NK-92 treated with Interleukin-12 subunit alpha and Interleukin-12 subunit beta, amount 100 ng/mL, for 24 hours (cell line): Measurements from ENCODE around the gene EPB42.

Experiments used
- DNase-seq: peaks from one replicate; lab custom pipeline; 2025; lab: John Stamatoyannopoulos, UW

EPB42 gene

DNA sequence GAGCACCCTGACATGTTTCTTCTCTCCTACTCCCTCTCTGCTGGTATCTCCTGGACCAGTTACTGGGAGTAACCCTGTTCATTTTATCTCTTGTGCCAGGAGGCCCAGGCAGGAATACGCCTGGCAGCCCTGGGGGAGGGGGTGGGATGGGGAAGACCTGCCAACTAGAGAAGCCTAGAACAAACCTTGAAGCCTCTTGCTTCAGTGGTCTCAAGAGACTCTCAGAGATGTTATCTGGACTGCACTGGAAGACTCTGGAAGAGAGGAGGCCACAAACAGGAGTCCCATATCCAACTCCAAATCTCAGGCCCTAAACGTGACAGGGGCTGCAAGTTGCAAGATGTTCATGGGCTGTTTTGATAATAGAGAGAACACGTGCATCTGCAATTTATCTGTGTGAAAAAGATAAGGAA, at the start of gene EPB42:
TSS of gene EPB42 (minus strand) at position 28 of the 413 bp plus-strand sequence. CDS start 193 bp downstream, outside the sequence.
- DNase-seq, result no peak

DNA sequence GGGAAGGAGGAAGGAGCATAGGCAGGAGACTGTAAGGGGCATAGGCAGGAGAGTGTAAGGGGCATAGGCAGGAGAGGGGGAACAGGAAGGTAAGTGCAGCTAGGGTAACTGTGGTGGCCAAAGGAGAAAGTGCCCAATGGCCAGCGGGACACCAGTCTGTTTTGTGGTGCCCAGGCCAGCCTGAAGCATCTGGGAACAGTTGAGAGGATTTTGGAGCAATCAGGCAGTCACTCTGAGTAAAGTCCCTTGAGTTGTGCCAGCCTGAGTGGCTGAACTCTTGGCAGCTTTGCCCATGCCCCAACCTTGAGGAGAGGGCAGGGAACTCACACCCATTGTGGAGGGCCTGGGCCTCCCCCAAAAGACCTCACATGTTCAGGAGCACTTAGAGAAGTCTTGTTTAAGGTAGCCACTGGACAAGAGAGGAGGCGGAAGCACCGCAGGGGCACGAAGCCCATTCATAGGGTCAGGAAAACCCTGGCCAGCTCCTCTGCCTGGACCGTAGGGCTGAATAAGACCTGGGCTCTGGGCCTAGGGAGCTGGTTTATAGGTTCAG, 49.4 kb upstream of the EPB42 start:
- no peak for DNase-seq

DNA sequence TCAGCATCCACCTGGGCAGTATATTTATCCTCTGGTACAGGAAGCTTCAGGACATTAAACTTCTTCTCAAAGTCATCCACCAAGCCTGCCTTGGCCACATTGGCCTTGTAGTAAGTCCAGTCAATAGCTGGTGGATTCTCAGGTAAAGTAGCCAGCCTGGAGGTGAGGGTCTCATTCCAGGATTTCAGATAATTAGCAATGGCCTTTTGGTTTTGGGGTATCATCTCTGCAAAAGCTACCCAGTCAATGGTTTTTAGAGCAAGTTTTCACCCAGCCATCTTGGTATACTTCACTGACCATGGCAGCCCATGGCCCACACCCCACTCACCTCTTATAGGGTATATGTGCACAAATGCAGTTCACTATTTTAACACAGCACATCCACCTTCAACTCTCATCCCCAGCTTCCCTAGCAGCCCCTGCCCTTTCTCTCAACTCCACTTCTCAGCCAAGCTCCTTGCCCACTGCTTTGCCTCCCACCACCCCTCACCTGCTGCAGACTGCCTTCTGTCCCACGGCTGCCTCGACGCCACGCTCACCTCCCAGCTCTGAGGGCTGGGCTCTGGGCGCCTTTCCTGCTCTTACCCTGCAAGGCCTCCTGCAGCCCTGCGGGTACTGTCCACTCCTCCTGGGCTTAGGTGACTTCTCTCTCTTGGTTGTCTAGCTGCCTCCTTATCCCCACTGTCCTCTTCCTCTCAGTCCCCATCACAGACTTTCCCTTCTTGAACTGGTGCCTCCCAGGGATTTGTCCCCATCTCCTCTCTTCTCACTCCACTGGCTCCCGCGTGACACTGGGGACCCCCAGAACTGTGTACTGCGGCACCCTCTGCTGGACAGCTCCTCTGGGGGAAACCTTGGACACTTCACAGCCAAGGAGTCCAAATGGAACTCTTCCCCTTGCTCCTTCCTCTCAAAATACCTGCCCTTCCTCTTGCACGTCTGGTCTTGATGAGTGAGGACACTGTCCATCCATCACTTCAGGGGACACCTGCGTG, 47.6 kb upstream of the EPB42 start:
- no peak for DNase-seq

DNA sequence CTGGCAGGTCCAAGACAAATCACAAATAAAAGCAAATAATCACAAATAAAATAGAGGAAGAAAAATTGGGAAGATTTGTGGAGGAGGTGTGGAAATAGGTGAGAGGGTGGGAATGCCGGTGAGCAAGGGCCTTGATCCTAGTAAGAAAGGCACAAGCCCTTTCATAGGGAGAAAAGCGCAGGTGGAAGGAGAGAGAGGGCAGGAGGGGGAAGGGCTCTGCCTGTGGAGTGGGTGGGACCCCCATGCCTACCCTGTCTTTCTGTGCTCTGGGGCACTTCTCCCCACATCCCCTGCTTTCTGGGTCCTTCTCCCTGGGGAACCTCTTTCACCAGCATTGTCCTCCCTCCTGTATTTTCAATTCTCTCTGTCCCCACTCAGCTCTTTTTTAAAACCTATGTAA, 46.6 kb upstream of the EPB42 start:
- no peak for DNase-seq

- DNase-seq, result no peak
Measured at GRCh38 chr15:43266834-43267233, 46.0 kb upstream of the EPB42 start, which contains the start of gene TGM5. TSS of gene TGM5 (minus strand) at chr15:43266928. CDS start at chr15:43266849, 79 bp downstream.

DNA sequence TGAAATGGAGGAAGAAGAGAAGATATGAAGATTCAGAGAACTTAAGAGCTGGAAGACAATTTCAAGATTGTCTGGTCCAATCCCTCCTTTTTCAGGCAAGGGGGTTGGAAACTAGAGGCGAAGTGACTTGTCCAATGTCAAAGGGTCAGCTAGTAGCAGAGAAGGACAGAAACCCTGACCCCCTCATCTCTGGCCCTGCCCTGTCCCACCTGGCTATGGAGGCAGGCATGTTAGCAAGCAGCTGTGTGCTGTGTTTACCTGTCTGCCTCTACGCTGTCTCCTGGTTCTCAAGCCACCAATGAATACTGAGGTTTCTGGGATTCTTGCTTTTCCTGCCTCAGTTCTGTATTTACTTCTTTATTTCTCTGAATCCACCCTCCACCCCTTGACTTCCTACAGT, 45.6 kb upstream of the EPB42 start:
- no peak for DNase-seq

- no peak for DNase-seq
Measured at GRCh38 chr15:43260011-43260615, 39.3 kb upstream of the EPB42 start.

DNA sequence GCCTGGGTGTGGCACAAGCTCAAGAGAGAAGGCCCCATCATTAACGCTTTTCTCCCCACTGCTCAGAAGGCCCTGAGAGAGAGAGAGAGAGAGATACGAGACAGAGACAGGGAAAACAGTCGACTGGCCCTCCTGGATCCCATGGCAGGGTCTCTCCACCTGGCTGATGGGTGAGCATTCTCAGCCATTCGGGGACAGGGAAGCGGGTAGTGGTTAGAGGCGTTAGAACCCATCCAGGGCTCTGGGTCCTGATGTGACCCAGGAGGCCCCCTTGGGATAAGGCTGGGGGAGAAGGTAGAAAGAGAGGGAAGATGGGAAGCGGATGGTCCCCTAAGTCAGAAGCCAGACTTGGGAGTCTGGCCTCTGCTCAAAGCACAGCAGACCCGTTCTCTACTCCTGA, 38.0 kb upstream of the EPB42 start:
- DNase-seq, result no peak

DNA sequence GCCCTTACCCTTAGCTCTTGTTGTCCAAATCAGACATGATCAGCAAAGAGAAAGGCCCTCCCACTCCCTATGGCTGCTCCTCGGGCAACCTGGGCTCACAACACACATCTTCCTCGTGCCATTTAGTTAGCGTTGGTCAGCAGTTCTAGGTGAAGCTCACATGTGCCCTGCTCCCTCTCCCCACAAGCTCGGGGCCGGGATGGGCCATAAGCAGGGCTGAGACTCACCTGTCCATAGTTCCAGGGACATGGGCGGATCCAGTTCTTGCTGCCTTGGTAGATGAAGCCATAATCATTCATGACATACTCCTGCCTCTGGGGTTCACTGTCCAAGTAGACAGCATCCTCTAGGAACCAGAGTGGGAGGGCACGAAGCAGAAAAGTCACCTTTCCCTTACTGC, 35.5 kb upstream of the EPB42 start:
- DNase-seq, result no peak

DNA sequence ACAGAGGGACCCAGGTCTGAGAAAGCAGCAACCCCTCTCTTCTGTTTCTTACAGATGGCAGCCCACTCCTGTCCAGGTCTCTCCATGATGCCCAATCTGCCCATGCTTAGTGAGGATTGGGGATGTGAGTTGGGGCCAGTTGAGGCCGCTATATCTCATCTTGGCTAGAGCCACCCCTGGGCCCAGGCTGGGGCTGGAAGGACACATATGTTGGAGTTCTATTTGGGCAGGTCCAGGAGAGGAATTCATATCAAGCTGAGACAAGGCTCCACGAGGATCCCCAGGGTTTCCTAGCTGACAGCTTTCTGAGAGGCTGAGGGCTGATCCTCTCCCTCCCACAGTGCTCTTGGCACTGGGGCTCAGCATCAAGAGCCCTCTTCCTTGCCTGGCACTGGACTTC, 34.6 kb upstream of the EPB42 start:
- no peak for DNase-seq

DNA sequence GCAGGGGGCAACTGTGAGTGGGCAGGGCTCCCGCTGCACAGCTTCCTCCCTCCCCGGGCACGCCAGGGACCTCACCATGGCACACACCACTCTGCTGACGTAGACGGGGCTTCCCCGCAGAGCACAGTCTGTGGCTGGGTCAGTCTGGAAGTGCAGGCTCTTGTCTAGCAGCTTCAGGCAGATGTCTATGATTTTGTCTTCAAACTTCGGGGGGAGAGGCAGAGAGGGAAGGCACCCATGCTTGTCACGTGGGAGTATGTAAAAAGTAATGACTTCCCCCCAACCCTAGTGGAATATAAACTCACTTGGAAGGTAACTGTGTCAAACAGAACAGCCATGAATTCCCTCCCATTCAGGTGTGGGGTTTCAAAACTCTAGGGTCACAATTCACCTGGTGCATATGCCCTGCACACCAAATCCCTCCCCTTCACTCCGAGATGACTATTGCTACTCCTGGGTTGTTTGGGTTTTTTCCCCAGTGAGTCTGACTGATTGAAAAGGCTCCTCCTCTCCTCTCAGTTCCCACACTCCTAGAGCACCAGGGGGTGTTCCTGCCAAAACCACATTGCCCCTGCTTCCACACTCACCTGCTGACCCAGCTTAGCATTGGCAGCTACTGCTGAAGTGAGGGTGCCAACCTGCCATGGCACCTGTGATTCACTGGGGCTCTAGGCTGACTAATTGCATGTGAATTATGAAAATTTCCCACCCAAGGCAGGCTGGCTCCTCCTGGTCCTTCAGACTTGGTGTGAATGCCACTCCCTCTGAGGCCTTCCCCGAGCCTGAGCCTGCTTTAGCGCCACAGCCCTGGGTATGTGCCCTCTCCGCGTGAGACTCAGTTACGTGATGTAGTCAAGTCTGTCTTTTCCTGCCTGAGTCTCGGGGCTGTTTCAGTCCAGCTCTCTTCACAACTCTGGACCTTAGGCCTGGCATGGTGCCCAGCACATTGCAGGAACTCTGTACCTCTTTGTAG, 32.9 kb upstream of the EPB42 start:
- no peak for DNase-seq

- DNase-seq, result no peak
Measured at GRCh38 chr15:43251871-43252250, 31.0 kb upstream of the EPB42 start.

DNA sequence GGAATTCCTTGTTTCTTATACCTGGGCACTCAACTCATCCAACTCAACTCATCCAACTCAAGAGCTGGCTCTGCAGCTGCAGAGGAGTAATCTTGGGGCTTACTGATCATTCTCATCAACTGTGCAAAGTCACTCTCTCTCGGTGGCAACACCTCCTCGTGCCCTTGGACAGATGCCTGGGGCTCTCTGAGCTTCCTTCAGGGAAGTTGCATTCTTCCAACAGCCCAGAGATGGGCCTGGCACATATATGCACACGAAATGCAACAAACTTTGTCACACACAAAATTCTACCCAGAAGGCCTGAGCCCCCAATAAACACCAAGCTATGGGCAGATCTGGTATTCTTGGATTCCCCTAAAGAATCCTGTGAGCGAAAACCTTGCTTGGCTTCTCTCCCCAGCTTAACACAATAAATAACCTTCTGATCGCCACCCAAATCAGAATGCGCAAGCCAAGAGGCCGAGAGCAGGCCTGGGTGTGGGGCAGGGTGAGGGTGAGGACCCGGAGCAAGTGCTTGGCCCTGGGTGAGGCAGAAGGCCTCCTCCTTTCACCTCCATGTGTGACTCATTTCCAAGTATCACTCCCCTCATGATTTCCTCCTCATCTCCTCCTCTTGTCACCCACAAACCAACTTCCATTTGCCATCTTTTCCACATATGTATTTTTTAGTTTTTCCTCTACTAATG, 30.5 kb upstream of the EPB42 start:
- DNase-seq, result no peak

- no peak for DNase-seq
Measured at GRCh38 chr15:43250785-43251184, 30.0 kb upstream of the EPB42 start.

- DNase-seq, result peak; percentile 30
Measured at GRCh38 chr15:43249699-43250203, 28.9 kb upstream of the EPB42 start.

DNA sequence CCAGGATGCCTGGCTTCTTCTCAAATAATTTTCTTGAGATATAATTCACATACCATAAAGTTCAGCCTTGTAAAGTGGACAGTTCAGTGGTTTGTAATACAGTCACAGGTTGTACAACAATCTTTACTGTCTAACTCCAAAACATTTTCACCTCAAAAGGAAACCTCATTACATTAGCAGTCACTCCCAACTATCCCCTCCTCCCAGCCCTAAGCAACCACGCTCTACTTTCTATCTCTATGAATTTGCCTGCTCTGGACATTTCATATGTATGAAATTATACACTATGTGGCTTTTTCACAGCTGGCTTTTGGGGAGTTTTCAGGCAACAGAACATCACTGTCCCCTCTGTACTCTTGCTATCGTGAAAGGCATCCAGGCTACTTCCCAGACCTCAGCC, 28.4 kb upstream of the EPB42 start:
- DNase-seq, result no peak

- no peak for DNase-seq
Measured at GRCh38 chr15:43246261-43246774, 25.5 kb upstream of the EPB42 start.

DNA sequence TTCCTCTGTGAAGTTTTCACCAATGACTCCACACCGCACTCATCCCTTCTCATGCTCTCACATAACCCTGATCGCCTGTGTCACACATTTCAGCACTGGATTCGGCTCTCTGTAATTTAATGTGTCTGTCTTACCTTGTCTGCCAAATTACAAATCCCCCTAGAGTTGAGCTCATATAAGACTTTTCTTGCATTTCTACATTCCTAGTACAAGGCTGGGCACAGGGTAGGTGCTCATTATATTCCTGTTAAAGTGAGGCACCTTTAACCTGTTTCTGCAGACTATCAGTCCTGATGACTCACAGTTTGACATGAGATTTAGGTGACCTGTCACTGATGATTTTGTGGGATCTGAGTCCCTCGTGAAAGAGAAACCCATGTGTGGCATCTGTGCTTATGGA, 23.3 kb upstream of the EPB42 start:
- DNase-seq, result no peak

DNA sequence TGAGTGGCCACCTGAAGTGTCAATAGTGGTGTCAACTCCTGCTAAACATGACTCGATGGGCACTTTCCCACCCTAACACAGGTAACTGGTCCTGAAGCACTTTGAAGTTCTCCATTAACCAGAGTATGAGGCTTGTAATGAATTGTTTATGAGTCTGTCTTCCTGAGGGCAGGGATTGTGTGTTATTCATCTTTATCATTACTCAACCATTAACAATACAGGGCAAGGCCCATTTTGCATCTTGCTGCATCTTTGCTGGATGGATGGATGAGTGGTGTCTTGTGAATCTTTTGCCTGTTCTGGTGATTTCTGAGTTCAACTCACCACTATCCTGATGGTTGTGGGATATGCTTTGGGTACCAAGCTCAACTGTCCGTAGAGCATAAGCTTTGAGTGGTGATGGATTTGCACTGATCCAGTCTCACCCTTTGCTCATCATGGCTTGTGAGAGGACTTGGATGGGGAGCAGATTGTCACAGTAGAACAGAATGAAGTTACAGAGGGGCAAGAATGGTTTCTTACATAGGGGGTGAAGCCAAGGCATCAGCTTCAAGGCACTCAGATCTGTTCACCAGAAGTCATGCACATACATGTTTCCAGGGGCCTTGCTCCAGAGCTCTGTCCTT, 22.3 kb upstream of the EPB42 start:
- no peak for DNase-seq

DNA sequence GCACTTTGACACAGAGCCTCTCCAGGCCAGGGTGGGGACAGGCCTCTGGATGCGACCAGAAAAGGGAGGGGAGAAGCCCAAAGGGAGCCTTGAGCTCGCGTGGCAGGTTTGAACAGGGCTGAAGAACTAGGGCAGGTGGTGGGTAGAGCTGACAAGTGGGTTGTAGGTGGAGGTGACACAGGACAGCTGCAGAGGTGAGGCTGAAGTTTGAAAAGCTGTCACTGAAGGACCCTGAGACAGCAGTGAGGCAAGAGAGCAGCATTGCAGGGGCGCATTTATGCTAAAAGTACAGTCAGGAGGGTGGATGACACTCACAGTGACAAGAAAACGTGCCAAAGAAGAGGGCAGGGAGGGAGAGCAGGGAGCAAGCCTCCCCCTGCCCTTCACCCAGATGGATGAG, 21.8 kb upstream of the EPB42 start:
- DNase-seq, result no peak
